COLO668 (cell line): ENCODE data around the gene AQP1.
A peak's percentile ranks its signal among the peaks of the same experiment; 100 is the strongest.

Experiments
- DNase-seq: peaks from one replicate; lab custom pipeline; 2025; ENCODE audit not compliant: unreplicated experiment; lab: John Stamatoyannopoulos, UW

AQP1 gene

GRCh38 chr7:30971440-30971839, 59.8 kb downstream of the AQP1 start:
- no peak for DNase-seq

- no peak for DNase-seq
Observed at GRCh38 chr7:30971840-30972563, 60.3 kb downstream of the AQP1 start.

GRCh38 chr7:30973292-30973691, 61.6 kb downstream of the AQP1 start:
- no peak for DNase-seq

GRCh38 chr7:30973791-30974604, 62.3 kb downstream of the AQP1 start:
- no peak for DNase-seq

- peak; percentile 49 for DNase-seq
Observed at GRCh38 chr7:30974605-30975255, 63.1 kb downstream of the AQP1 start.
